Measurements from ENCODE around the gene PAFAH1B2. TPM values are rescaled to one million over a fixed set of nuclear protein-coding genes. Genes with fewer than 3 reads are reported as not detected.

Gene PAFAH1B2
- total RNA-seq, 3 donors from 2014 or later, result 76.8 to 92.2 (median 86.2) TPM

DNA sequence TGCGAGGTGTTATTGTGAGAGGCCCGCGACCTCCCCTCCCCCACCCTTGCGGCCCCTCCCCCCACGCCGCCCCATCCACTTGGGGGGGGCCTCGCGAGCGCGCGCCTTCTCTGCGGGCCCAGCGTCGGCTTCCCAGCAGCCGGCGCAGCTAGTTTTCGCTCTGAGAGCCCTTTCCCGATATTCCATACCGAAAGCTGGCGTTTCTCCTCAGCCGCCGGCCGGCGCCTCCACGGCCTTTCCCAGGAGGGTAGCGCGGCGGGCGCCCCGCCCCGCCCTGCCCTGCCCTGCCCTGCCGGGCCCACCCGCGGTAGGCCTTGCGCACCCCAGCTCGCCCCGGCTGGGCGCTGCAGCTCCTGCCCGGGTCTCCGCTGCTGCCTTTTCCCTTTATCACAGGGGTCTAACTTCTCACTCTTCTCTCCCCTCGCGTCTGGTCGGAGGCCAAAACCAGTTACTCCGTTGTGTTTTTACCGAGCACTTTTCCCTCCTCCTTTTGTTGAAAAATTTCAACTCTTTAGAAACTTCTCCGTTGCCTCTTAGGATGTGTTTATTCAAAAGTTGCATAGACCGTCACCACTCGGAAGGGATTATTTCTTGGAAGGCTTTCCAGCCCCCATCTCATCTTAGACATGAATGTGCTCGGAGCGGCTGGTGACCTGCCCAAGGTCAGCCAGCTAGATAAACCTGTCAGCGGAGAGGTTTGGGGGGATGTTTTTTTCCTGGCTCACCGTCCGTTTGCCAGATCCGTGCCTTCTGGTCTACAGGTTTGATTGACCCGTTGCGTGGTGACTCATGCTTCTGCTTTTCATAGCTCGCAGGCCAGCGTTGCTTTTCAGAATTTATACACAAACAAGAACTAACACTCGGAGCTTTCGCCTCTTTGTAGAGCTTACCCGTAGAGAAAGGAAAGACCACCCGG lies 648 bp downstream of the PAFAH1B2 start:
- H3K4me3 ChIP-seq, result peak overlapping the region; percentile 85 to 97 (median 90)
- no peaks in the 10 kb centered on the region for H3K27me3 ChIP-seq
- no peaks in the 10 kb centered on the region for H3K9me3 ChIP-seq
- peak overlapping the region; percentile 91 to 92 for H3K27ac ChIP-seq
- no peaks in the 10 kb centered on the region for H3K4me1 ChIP-seq
- intact Hi-C loops (cut with DNase I; ENCODE audit: low total_unique reads), result loop anchor here (10.0 kb wide), 1 partner anchor 50 kb away; the partner anchor contains the start of gene TAGLN
- DNase-seq (ENCODE audit: low spot score in 2 of 2), result peak in 1 of 2 donors; percentile 37
- H3K36me3 ChIP-seq, result no peaks in the 10 kb centered on the region
- TF ChIP-seq, protein P1, sequence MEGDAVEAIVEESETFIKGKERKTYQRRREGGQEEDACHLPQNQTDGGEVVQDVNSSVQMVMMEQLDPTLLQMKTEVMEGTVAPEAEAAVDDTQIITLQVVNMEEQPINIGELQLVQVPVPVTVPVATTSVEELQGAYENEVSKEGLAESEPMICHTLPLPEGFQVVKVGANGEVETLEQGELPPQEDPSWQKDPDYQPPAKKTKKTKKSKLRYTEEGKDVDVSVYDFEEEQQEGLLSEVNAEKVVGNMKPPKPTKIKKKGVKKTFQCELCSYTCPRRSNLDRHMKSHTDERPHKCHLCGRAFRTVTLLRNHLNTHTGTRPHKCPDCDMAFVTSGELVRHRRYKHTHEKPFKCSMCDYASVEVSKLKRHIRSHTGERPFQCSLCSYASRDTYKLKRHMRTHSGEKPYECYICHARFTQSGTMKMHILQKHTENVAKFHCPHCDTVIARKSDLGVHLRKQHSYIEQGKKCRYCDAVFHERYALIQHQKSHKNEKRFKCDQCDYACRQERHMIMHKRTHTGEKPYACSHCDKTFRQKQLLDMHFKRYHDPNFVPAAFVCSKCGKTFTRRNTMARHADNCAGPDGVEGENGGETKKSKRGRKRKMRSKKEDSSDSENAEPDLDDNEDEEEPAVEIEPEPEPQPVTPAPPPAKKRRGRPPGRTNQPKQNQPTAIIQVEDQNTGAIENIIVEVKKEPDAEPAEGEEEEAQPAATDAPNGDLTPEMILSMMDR (IDR thresholded peaks at IDR 0.05), result no peak
- TF ChIP-seq POLR2AphosphoS5 (IDR thresholded peaks at IDR 0.05) (no peak), POLR2A (IDR thresholded peaks at IDR 0.05) (no peak)

DNA sequence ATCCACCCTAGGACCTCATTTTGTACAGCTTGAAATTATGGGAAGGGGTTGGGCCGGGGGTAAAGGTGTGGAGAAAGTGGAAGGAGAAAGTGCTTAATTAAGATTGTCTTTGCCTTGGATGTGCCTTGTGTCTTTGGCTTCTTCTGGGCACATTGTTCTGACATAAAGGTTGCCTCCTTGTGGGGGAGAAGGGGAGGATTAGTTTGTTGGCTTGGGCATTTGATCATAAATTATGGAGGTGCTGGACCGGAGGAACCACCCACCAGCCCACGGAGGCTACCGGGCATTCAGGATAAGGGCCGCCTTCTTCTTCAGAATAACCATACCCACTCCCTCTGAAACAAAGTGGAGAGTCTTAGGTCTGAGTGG lies 1.3 kb downstream of the PAFAH1B2 start:
- intact Hi-C loops (cut with DNase I; ENCODE audit: low total_unique reads), result loop anchor here (10.0 kb wide), 1 partner anchor 49 kb away; the partner anchor contains the start of gene TAGLN
- Histone ChIP-seq H3K4me1 (no peaks in the 10 kb centered on the region), H3K27ac (peak overlapping the region; percentile 91 to 92), H3K36me3 (no peaks in the 10 kb centered on the region), H3K4me3 (peak overlapping the region; percentile 85 to 97 (median 90)), H3K27me3 (no peaks in the 10 kb centered on the region), H3K9me3 (no peaks in the 10 kb centered on the region)
- no peak for DNase-seq (ENCODE audit: low spot score in 2 of 2)
- no peak for TF ChIP-seq POLR2A (IDR thresholded peaks at IDR 0.05)
- TF ChIP-seq, protein P1 (IDR thresholded peaks at IDR 0.05), result no peak
- TF ChIP-seq POLR2AphosphoS5 (IDR thresholded peaks at IDR 0.05), result no peak

GRCh38 chr11:117146521-117146920 lies 2.4 kb downstream of the PAFAH1B2 start:
- no peak overlapping the region for H3K27ac ChIP-seq
- no peaks in the 10 kb centered on the region for H3K36me3 ChIP-seq
- TF ChIP-seq POLR2A (IDR thresholded peaks at IDR 0.05) (no peak), POLR2AphosphoS5 (IDR thresholded peaks at IDR 0.05) (no peak)
- TF ChIP-seq, protein P1 (IDR thresholded peaks at IDR 0.05), result no peak
- no peak overlapping the region for H3K4me3 ChIP-seq
- no peaks in the 10 kb centered on the region for H3K4me1 ChIP-seq
- intact Hi-C loops (cut with DNase I; ENCODE audit: low total_unique reads), result loop anchor here (10.0 kb wide), 1 partner anchor 48 kb away; the partner anchor contains the start of gene TAGLN
- no peak for DNase-seq (ENCODE audit: low spot score in 2 of 2)
- no peaks in the 10 kb centered on the region for H3K27me3 ChIP-seq
- no peaks in the 10 kb centered on the region for H3K9me3 ChIP-seq

DNA sequence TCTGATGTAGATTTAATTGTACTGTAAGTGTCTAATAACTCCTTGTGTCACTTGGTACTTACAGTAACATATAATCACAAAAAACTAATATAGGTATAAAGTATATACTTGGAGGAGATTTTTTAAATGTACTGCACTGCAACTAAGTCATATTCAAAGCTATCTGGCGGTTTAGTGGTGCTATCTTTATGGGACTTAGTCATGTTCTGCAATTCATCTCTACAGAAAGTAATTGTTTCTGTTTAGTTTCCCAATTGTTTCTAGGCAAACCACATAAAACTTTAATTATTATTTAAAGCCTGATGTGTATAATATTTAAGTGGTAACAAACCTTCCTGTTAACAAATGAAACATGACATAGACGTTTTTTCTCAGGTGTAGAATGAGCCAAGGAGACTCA lies 8.0 kb downstream of the PAFAH1B2 start:
- H3K27ac ChIP-seq, result no peak overlapping the region
- no peak overlapping the region for H3K4me3 ChIP-seq
- intact Hi-C loops (cut with DNase I; ENCODE audit: low total_unique reads), result no loop called here
- DNase-seq (ENCODE audit: low spot score in 2 of 2), result no peak
- no peaks in the 10 kb centered on the region for H3K9me3 ChIP-seq
- H3K4me1 ChIP-seq, result no peaks in the 10 kb centered on the region
- TF ChIP-seq POLR2AphosphoS5 (IDR thresholded peaks at IDR 0.05), result no peak
- TF ChIP-seq POLR2A (IDR thresholded peaks at IDR 0.05), result no peak
- TF ChIP-seq, protein P1 (IDR thresholded peaks at IDR 0.05), result no peak
- no peaks in the 10 kb centered on the region for H3K27me3 ChIP-seq
- no peaks in the 10 kb centered on the region for H3K36me3 ChIP-seq

DNA sequence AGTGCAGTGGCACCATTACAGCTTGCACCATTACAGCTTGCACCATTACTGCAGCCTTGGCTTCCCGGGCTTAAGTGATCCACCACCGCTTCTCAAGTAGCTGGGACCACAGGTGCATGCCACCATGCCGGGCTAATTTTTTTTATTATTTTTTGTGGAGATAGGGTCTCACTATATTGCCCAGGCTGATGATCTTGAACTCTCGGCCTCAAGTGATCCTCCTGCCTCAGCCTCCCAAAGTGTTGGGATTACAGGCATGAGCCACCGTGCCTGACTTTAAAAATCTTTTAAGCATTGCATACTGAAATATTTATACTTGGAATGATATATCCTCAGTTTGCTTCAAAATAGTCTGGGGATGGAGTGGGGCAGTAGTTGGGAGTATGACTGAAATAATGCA lies 10.4 kb downstream of the PAFAH1B2 start:
- no peaks in the 10 kb centered on the region for H3K9me3 ChIP-seq
- no peaks in the 10 kb centered on the region for H3K27me3 ChIP-seq
- TF ChIP-seq, protein P1 (IDR thresholded peaks at IDR 0.05), result no peak
- no peak for TF ChIP-seq POLR2AphosphoS5 (IDR thresholded peaks at IDR 0.05)
- no peak for TF ChIP-seq POLR2A (IDR thresholded peaks at IDR 0.05)
- peaks cover 3% of the 10 kb centered on the region for H3K36me3 ChIP-seq
- H3K4me1 ChIP-seq, result no peaks in the 10 kb centered on the region
- intact Hi-C loops (cut with DNase I; ENCODE audit: low total_unique reads), result no loop called here
- DNase-seq (ENCODE audit: low spot score in 2 of 2), result no peak
- no peak overlapping the region for H3K27ac ChIP-seq
- no peak overlapping the region for H3K4me3 ChIP-seq

All from breast epithelium (tissue), 4 donors.